ENCODE results near the gene CEMIP2.

DNA sequence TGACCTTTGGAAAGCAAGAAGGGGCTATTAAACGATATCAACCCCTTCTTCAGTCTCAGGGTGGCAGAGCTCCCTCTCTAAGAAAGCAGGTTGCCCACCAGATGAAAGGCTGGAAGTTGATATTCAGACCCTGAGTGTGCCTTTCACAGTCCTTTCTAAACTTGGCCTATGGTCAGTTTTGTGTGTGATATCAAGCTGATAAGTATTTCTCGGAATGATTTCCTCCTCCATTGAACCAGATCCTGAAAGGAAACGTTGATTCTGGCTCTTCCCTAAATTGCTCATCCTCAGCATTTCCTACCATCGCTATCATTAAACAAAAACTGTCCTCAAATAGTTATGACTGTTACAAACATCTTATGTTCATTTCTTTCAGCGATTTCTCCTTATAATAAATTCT is 130.4 kb downstream of the CEMIP2 start:
- no peak for TF ChIP-seq POLR2A (IDR thresholded peaks at IDR 0.05)
- TF ChIP-seq, protein P1, sequence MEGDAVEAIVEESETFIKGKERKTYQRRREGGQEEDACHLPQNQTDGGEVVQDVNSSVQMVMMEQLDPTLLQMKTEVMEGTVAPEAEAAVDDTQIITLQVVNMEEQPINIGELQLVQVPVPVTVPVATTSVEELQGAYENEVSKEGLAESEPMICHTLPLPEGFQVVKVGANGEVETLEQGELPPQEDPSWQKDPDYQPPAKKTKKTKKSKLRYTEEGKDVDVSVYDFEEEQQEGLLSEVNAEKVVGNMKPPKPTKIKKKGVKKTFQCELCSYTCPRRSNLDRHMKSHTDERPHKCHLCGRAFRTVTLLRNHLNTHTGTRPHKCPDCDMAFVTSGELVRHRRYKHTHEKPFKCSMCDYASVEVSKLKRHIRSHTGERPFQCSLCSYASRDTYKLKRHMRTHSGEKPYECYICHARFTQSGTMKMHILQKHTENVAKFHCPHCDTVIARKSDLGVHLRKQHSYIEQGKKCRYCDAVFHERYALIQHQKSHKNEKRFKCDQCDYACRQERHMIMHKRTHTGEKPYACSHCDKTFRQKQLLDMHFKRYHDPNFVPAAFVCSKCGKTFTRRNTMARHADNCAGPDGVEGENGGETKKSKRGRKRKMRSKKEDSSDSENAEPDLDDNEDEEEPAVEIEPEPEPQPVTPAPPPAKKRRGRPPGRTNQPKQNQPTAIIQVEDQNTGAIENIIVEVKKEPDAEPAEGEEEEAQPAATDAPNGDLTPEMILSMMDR (IDR thresholded peaks at IDR 0.05) = no peak

All from uterus (tissue), 2 donors.